NCI-H2029 (cell line): ENCODE measurements around the gene TRIM42.
A peak's percentile ranks its signal among the peaks of the same experiment; 100 is the strongest.

Source experiments
- DNase-seq: peaks from one replicate; lab custom pipeline; 2025; lab: John Stamatoyannopoulos, UW

TRIM42 gene

GRCh38 chr3:140710711-140711389 is 33.0 kb downstream of the TRIM42 start:
- no peak for DNase-seq

- no peak for DNase-seq
Observed at GRCh38 chr3:140711390-140712035, 33.6 kb downstream of the TRIM42 start.

GRCh38 chr3:140712301-140712700 is 34.4 kb downstream of the TRIM42 start:
- DNase-seq, result no peak

- DNase-seq, result peak; percentile 47
Observed at GRCh38 chr3:140715035-140715434, 37.2 kb downstream of the TRIM42 start.

- no peak for DNase-seq
Observed at GRCh38 chr3:140717921-140718320, 40.1 kb downstream of the TRIM42 start.

GRCh38 chr3:140719841-140720614 is 42.2 kb downstream of the TRIM42 start:
- no peak for DNase-seq

- DNase-seq, result no peak
Observed at GRCh38 chr3:140723576-140723975, 45.7 kb downstream of the TRIM42 start.

GRCh38 chr3:140724856-140725812 is 47.3 kb downstream of the TRIM42 start:
- no peak for DNase-seq

- DNase-seq, result no peak
Observed at GRCh38 chr3:140726066-140726465, 48.2 kb downstream of the TRIM42 start.

- no peak for DNase-seq
Observed at GRCh38 chr3:140727886-140728285, 50.0 kb downstream of the TRIM42 start.

GRCh38 chr3:140731440-140732119 is 53.7 kb downstream of the TRIM42 start:
- DNase-seq, result no peak

GRCh38 chr3:140733623-140734022 is 55.8 kb downstream of the TRIM42 start:
- no peak for DNase-seq

GRCh38 chr3:140736863-140737460 is 59.1 kb downstream of the TRIM42 start:
- peak; percentile 18 for DNase-seq

- DNase-seq, result no peak
Observed at GRCh38 chr3:140742116-140742515, 64.3 kb downstream of the TRIM42 start.

- no peak for DNase-seq
Observed at GRCh38 chr3:140748171-140748570, 70.3 kb downstream of the TRIM42 start.

GRCh38 chr3:140748903-140749302 is 71.0 kb downstream of the TRIM42 start:
- no peak for DNase-seq
